Measurements from ENCODE around the gene SCAMP2.

- TF ChIP-seq EZH2 (conservative IDR thresholded peaks at IDR 0.05; ENCODE audit: low read depth, low read length) (no peak), CTCF (CRISPR knock-in tag; IDR thresholded peaks at IDR 0.05) (peak; percentile 77)
Measured at GRCh38 chr15:74901612-74902063, 28.5 kb upstream of the SCAMP2 start.

Data from HepG2 (cell line).